DOHH2 (cell line): ENCODE results near the gene DHRS2.

Experiments used
- H3F3A ChIP-seq: fragments of 200-600 bp; sonication (generic), shearing (Covaris generic); 2 replicates; pipeline ENCODE4 v1.6.0; 2016; ENCODE audit warnings: antibody characterized with exemption, mild to moderate bottlenecking; ENCODE audit not compliant: control insufficient read depth, insufficient read depth
- H3K27ac ChIP-seq: fragments of 200-600 bp; sonication (generic); 2 replicates; pipeline ENCODE4 v1.5.1; 2014; ENCODE audit warnings: low read depth, mild to moderate bottlenecking, low read length, moderate library complexity
- H3K27me3 ChIP-seq: fragments of 200-600 bp; sonication (generic); 2 replicates; pipeline ENCODE4 v1.6.1; 2014; ENCODE audit warnings: mild to moderate bottlenecking, low read length, mixed read lengths; ENCODE audit not compliant: control insufficient read depth
- H3K36me3 ChIP-seq: fragments of 200-600 bp; sonication (generic); 2 replicates; pipeline ENCODE4 v1.6.1; 2014; ENCODE audit warnings: mild to moderate bottlenecking, low read length, moderate library complexity, mixed read lengths; ENCODE audit not compliant: control insufficient read depth
- H3K4me1 ChIP-seq: fragments of 200-600 bp; sonication (generic); 2 replicates; pipeline ENCODE4 v1.6.1; 2014; ENCODE audit warnings: mild to moderate bottlenecking, low read length, mixed read lengths; ENCODE audit not compliant: control insufficient read depth
- H3K4me2 ChIP-seq: fragments of 200-600 bp; sonication (generic); 2 replicates; pipeline ENCODE4 v1.6.0; 2014; ENCODE audit warnings: mild to moderate bottlenecking, low read length, moderate library complexity
- H3K4me3 ChIP-seq: fragments of 200-600 bp; sonication (generic); 2 replicates; pipeline ENCODE4 v1.5.1; 2014; ENCODE audit warnings: mild to moderate bottlenecking, low read length, mixed read lengths
- H3K79me2 ChIP-seq: fragments of 200-600 bp; sonication (generic); 2 replicates; pipeline ENCODE4 v1.6.1; 2014; ENCODE audit warnings: mild to moderate bottlenecking, low read length, mixed read lengths; ENCODE audit not compliant: control insufficient read depth
- H3K9me2 ChIP-seq: fragments of 200-600 bp; sonication (generic); replicated peaks from 2 replicates; pipeline ENCODE4 v1.6.1; 2014; ENCODE audit warnings: mild to moderate bottlenecking, low read length, mixed read lengths; ENCODE audit not compliant: control insufficient read depth
- H3K9me3 ChIP-seq: fragments of 200-600 bp; sonication (generic); 2 replicates; pipeline ENCODE4 v1.6.1; 2014; ENCODE audit warnings: antibody characterized with exemption, low read length, mixed read lengths; ENCODE audit not compliant: control insufficient read depth, insufficient read depth
- H4K20me1 ChIP-seq: fragments of 200-600 bp; sonication (generic); 2 replicates; pipeline ENCODE4 v1.6.0; 2014; ENCODE audit warnings: low read depth, mild to moderate bottlenecking, antibody characterized with exemption, low read length, moderate library complexity; ENCODE audit not compliant: control insufficient read depth, insufficient read depth
- CTCF ChIP-seq: fragments of 200-600 bp; sonication (generic); IDR thresholded peaks from one replicate; pipeline ENCODE4 v1.5.1; 2014; ENCODE audit warnings: antibody characterized with exemption, mild to moderate bottlenecking, low read depth, low read length; ENCODE audit not compliant: poor library complexity, severe bottlenecking
- EZH2phosphoT487 ChIP-seq: fragments of 200-600 bp; sonication (generic); IDR thresholded peaks from 2 replicates; pipeline ENCODE4 v1.6.1; 2017; ENCODE audit warnings: borderline replicate concordance, mild to moderate bottlenecking, antibody characterized with exemption, low read length, moderate library complexity, mixed read lengths

Gene DHRS2

DNA sequence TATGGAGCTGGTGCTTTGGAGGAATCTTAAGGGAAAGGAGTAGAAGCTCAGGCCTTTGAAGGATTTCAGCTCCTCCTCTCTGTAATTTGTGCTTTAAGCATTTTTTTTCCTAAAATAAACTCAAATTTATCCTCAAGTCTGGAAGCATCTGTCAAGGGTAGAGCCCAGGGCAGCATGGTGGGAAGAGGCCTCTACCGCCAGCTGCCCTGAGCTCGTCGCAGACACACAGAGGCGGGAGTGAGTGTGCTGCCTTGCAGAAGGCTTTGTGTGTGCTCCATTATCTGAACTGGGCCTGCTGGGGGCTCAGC is 9.3 kb downstream of the DHRS2 start:
- Histone ChIP-seq H3K27me3 (0 out of 2 replicates have a peak, but pooled peaks cover 3% of the 10 kb centered on the region), H3K27ac (no peak overlapping the region), H3K36me3 (no peaks in the 10 kb centered on the region), H4K20me1 (no peaks in the 10 kb centered on the region), H3K4me1 (no peaks in the 10 kb centered on the region), H3K79me2 (no peaks in the 10 kb centered on the region), H3F3A (no peaks in the 10 kb centered on the region), H3K9me2 (no peaks in the 10 kb centered on the region), H3K4me2 (no peak overlapping the region), H3K4me3 (no peak overlapping the region), H3K9me3 (no peaks in the 10 kb centered on the region)
- TF ChIP-seq EZH2phosphoT487 (no peak), CTCF (no peak)

DNA sequence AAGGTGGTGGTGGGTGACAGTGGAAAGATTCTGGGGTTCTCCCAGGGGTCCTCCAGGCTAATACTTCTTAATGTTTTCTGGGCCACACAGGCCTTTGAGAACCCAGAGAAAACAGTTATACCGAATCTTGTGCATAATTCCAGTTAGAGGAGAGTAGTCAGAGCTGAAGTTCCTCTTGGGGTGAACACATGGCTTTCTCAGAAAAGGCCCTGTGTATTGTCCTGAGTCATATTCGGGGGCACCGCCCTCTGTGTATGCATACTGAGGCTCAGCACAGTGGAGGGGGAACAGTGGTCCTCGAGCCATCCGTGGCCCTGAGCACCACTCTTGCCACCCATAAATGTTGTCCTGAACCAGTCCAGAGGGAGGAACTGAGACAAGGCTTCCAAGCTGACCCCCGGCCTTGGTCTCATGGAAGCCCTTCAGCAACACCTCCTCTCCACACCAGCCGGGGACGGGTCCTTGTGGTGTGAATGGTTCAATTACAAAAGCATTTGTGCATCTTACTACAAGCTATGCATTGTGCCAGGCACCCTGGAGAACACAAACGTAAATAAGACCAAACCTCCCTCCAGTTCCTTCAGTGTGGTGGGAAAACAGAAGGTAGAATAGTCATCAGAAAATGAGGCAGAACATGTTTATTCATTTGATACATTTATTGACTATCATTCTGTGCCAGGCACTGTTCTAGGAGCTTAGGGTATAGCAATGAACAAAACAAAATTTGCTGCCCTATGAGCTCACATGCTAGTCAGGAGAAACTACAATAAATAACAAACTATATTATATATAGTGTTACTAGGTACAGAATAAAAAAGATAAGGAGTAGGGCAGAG is 9.9 kb downstream of the DHRS2 start:
- Histone ChIP-seq H3K27me3 (0 out of 2 replicates have a peak, but pooled peaks cover 3% of the 10 kb centered on the region), H3K36me3 (no peaks in the 10 kb centered on the region), H3K9me2 (no peaks in the 10 kb centered on the region), H3K4me3 (no peak overlapping the region), H4K20me1 (no peaks in the 10 kb centered on the region), H3F3A (no peaks in the 10 kb centered on the region), H3K27ac (no peak overlapping the region), H3K9me3 (no peaks in the 10 kb centered on the region), H3K4me1 (no peaks in the 10 kb centered on the region), H3K4me2 (no peak overlapping the region), H3K79me2 (no peaks in the 10 kb centered on the region)
- TF ChIP-seq CTCF: no peak
- no peak for TF ChIP-seq EZH2phosphoT487

GRCh38 chr14:23646648-23647549 is 10.7 kb downstream of the DHRS2 start:
- H3K4me2 ChIP-seq: no peak overlapping the region

More at GRCh38 chr14:23646648-23647549, 10.7 kb downstream of the DHRS2 start:
- H4K20me1 ChIP-seq: no peaks in the 10 kb centered on the region
- TF ChIP-seq EZH2phosphoT487: no peak
- TF ChIP-seq CTCF: no peak
- H3K9me3 ChIP-seq: no peaks in the 10 kb centered on the region
- no peaks in the 10 kb centered on the region for H3F3A ChIP-seq
- peaks cover 3% of the 10 kb centered on the region; the same call in 1 of the 2 replicates for H3K27me3 ChIP-seq
- no peak overlapping the region for H3K4me3 ChIP-seq
- H3K36me3 ChIP-seq: no peaks in the 10 kb centered on the region
- H3K4me1 ChIP-seq: no peaks in the 10 kb centered on the region
- H3K27ac ChIP-seq: no peak overlapping the region
- no peaks in the 10 kb centered on the region for H3K79me2 ChIP-seq
- H3K9me2 ChIP-seq: no peaks in the 10 kb centered on the region
